Measurements from ENCODE around the gene CYTH3.
"Not testable (repeated sequence)": the region's sequence is repeated elsewhere in the genome, so short reads cannot be mapped to it uniquely, and the experiment has no call there.

The CYTH3 gene

DNA sequence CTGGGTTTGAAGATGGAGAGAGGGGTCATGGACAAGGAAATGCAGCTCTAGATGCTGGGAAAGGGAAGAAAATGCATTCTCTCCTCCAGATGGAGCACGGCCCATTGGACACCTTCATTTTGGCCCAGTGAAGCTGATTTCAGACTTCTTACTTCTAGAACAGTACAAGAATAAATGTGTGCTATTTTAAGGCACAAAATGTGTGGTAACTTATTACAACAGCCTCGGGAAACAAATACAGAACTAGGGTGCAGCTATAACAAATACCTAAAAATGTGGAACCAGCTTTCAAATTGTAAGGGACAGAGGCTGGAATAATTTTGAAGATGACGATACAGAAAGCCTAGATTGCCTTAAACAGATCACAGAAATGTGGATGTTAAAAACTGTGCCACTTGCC, 54.1 kb downstream of the CYTH3 start:
- DNase-seq: no peak
- in situ Hi-C loops (cut with HindIII; ENCODE audit: low pct_ligation_motif_present, low pct_unique_long_range_greater_than_20kb, low sequenced_read_pairs): no loop called here

DNA sequence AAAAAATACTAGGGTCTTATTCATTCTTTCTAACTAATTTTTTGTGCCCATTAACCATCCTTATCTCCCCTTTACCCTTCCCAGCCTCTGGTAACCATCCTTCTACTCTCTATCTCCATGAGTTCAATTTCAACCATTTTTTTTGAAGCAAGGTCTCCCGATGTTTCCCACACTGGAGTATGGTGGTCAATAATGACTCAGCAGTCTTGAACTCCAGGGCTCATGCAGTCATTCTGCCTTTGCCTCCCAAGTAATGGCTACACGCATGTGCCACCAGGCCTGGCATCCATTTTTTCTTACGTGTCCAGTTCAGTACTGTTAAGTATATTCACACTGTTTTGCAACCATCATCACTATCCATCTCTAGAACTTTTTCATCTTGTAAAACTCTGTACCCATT, 60.4 kb downstream of the CYTH3 start:
- in situ Hi-C loops (cut with HindIII; ENCODE audit: low pct_ligation_motif_present, low pct_unique_long_range_greater_than_20kb, low sequenced_read_pairs): no loop called here
- no peak for DNase-seq

DNA sequence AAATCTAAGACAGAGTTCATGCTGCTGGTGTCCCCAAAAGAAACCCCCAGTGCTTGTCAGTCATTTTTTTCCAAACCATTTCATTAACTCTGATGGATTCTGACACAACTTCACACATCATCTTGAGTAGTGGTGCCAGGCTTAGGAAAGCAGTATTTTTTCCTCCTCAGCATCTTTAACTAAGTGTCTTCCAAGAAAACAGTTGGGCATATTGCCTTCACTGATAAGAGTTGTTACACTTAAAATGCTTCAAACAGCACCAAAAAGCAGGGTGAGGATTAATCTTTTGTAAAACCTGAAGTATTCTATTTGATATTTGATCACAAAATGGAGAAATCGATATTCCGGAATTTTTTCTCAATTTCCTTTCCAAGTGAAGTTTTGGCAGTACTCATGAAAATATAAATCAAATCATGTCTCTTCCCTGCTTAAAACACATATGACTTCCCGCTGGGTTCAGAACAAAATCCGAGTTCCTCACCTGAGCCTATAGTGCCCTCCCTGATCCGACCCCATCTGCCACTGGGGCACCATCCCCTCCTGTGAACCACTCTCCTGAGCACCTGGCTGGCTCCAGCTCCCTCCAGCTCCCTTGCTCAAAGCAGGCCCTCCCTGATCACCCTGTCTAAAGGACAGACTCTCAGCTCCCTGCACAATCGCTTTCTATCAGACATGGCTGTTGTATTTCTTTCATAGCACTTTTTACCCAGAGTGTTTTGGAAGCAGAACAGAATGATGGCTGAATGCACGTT, 61.6 kb downstream of the CYTH3 start:
- in situ Hi-C loops (cut with HindIII; ENCODE audit: low pct_ligation_motif_present, low pct_unique_long_range_greater_than_20kb, low sequenced_read_pairs): no loop called here
- no peak for DNase-seq

DNA sequence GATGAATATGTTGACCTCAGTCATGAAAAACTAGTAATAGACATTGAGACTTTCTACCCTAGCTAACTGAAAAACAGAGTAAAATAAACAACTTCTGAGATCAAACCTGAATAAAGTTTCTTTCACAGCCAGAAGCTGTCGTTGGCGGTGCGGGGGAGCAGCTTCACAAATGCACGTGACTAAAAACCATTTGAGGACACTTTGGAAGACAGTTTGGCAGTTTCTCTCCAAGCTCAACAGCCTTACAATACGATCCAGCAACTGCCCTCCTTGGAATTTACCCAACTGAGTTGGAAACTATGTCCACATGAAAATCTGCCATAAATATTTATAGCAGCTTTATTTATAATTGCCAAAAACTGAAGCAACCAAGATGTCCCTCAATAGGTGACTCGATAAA, 63.1 kb downstream of the CYTH3 start:
- in situ Hi-C loops (cut with HindIII; ENCODE audit: low pct_ligation_motif_present, low pct_unique_long_range_greater_than_20kb, low sequenced_read_pairs): loop anchor here (10.0 kb wide), 1 partner anchor 55 kb away; no protein-coding TSS in a partner anchor

DNA sequence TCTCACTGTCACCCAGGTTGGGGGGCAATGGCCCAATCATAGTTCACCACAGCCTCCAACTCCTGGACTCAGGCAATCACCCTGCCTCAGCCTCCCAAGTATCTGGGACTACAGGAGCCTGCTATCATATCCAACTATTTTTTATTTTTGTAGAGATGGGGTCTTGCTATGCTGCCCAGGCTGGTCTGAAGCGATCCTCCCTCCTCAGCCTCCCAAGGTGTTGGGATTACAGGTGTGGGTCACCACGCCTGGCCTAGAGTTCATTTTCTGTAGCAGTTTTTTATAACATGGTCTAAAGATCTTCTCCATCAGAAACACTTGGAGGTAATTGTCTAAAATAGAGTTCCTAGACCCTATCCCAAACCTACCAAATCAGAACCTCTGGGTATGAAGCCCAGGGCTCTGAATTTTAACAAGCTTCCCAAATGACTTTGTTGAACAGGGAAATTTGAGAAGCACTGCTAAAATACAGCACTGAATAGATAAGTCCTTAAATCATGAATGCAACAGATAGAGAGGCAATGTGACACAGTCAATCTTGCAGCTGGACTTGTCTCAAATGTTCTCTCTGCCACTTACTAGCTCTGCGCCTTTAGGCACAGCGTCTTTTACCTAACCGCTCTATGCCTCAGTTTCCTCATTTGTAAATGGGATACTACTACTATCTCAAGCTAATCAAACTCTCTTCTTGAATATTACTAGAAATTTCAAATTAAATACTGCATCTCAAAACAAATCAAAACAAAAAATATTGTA, 63.7 kb downstream of the CYTH3 start:
- no peak for DNase-seq
- in situ Hi-C loops (cut with HindIII; ENCODE audit: low pct_ligation_motif_present, low pct_unique_long_range_greater_than_20kb, low sequenced_read_pairs): loop anchor here (10.0 kb wide), 1 partner anchor 56 kb away; no protein-coding TSS in a partner anchor

More for the DNA sequence above, 63.1 kb downstream of the CYTH3 start:
- no peak for DNase-seq

DNA sequence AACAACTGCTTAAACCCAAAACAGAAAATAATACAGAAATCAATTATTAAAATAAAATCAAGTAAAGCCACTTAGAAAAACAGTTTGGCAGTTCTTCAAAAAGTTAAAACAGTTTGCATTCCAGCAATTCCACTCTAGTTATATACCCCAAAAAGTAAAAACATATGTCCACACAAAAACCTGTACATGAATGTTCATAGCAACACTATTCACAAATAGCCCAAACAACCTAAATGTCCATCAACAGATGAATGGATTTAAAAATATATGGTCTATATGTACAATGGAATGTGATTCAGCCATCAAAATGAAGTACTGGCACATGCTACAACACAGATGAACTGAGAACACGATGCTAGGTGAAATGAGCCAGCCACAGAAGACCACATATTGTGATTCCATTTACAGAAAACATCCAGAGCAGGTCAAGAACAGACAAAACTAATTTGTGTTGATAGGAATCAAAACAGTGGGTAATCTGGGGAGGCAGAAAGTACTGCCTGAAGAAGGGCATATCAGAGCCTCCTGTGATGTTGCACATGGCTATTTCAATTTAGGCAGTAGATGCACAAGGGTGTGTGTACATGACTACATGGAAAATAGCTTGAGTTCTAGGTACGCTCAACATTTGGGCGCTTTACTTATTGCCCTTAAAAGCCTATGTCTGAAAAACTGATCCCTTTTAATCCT, 66.3 kb downstream of the CYTH3 start:
- in situ Hi-C loops (cut with HindIII; ENCODE audit: low pct_ligation_motif_present, low pct_unique_long_range_greater_than_20kb, low sequenced_read_pairs): loop anchor here (10.0 kb wide), 1 partner anchor 59 kb away; no protein-coding TSS in a partner anchor
- no peak for DNase-seq

DNA sequence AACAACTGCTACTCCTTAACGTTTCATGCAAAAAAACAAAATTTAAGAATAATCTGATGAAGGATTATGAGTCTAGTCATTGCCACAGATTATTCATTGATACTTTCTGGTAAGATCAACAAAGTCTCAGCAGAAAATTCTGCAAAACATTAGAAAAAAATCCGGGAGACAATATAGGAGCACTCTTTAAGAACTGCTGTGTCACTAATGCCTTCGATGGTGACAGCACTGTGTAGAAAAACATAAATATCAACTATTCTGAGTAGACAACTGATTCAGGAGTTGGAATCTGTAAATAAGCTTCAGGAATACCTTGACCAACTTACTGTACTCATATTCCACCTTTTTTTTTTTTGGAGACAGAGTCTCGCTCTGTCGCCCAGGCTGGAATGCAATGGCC, 69.0 kb downstream of the CYTH3 start:
- in situ Hi-C loops (cut with HindIII; ENCODE audit: low pct_ligation_motif_present, low pct_unique_long_range_greater_than_20kb, low sequenced_read_pairs): loop anchor here (10.0 kb wide), 1 partner anchor 61 kb away; no protein-coding TSS in a partner anchor
- DNase-seq: no peak

DNA sequence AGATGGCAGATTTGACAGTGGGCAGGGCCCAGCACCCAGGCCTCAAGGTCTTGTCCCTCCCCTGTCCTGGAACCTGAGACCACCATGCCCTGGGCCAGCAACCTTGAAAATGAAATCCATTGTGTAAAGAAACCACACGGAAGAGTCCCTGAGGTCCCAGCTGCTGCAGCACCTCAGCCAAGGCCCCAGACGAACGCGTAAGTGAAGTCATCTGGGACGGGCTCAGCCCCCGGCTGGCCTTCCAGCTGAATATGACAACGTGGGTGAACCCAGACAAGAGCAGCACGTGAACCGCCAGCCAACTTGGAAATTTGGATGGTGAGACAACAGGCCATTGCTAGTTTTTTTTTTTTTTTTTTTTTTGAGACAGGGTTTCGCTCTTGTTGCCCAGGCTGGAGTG, 70.3 kb downstream of the CYTH3 start:
- in situ Hi-C loops (cut with HindIII; ENCODE audit: low pct_ligation_motif_present, low pct_unique_long_range_greater_than_20kb, low sequenced_read_pairs): loop anchor here (10.0 kb wide), 1 partner anchor 63 kb away; no protein-coding TSS in a partner anchor
- no peak for DNase-seq

DNA sequence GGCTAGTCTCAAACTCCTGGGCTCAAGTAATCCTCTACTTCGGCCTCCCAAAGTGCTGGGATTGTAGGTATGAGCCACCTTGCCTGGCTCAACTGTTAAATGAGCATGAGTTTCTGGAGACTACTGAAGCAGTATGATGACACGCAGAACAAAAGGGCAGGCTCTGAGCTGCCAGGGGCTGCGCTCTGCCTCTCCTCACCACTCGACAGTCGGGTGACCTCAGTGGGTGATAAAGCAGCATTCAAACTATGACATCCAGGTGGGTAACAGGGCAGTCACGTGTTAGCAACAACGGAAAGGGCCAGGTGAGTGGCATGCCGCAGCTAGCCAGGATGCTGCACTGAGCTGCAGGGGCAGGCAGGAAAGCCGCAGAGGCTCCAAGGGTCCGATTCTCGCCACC, 71.5 kb downstream of the CYTH3 start:
- DNase-seq: no peak
- in situ Hi-C loops (cut with HindIII; ENCODE audit: low pct_ligation_motif_present, low pct_unique_long_range_greater_than_20kb, low sequenced_read_pairs): loop anchor here (10.0 kb wide), 1 partner anchor 64 kb away; no protein-coding TSS in a partner anchor

DNA sequence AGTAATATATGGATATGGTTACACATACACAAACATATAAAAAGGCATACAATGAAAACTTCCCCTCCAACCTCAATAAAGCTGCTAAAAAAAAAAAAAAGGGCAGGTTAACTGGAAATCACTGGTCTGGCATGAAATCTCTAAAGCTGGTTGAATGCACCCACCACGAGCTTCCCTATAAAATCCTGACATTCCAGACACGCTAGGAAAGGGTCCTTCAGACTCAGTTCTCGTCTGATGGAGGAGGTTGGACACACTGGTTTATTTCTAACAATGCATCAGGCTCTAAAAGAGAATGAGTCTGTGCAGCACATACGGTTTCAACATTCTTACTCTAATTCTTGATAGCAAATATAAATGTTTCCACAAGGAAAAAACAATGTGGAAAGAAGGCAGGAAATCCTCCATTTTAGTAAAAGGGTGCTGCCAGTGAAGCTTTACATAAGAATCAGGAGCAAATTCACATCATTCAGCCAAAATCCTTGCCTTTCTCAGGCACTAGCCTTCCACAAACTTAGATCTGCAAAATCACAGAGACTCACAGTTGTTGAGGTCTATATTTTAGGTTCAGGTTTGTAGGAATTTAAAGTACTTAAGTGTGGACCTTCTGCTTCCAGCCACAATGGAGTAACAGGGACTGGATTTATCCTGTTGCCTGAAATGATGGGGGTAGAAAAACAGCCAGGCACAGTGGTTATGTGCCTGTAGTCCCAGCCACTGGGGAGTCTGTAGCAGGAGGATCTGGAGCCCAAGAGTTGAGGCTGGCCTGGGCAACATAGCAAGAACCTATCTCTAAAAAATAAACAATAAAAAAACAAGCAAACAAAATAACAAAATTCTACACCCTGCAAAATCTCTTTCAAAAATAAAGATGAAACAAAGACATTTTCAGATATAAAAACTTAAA, 73.5 kb downstream of the CYTH3 start:
- no peak for DNase-seq
- in situ Hi-C loops (cut with HindIII; ENCODE audit: low pct_ligation_motif_present, low pct_unique_long_range_greater_than_20kb, low sequenced_read_pairs): no loop called here

DNA sequence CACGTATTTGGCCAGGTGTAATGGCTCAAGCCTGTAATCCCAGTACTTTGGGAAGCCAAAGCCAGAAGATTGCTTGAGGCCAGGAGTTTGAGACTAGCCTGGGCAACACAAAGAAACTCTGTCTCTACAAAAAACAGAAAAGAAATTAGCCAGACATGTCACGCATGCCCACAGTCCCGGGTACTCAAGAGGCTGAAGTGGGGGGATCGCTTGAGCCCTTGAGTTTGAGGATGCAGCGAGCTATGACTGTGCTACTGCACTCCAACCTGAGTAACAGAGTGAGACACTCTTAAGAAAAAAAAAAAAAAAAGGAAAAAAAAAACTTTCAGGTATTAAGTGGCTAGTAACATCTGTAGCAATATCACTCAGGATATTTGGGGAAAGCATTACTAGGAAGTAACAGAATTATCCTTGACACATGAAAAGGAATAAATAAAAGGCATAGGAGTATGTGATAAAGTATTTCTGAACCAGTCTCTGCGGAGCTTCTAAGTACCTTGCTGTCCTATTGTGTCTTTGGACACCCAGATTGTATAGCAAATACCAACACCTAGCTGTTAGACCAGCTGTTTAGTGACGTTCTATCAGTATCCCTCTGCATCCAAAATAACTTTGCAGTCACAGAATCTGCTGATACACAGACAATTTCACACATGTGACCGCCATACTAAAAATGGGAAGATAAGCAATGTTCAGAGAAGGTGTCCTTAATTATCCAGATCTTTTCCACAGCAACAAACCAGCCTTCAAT, 74.4 kb downstream of the CYTH3 start:
- DNase-seq: no peak
- in situ Hi-C loops (cut with HindIII; ENCODE audit: low pct_ligation_motif_present, low pct_unique_long_range_greater_than_20kb, low sequenced_read_pairs): no loop called here

DNA sequence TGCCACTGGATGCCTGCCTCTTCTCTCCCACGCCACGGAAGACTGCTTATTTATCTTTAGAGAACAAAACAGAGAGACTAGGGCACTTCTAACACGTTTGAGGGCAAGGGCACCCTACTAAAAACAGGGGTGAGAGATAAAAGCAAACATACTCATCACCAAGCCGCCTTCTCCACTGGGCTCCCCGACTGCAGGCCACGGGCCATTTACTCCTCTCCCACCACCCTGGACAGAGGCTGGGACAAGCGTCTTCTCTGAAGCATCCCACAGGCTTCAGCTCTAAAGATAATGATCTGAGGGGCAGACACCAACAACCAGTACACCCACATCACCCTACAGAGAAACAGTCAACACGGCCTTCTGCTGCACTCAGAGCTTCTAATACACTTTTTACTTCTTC, 78.7 kb downstream of the CYTH3 start:
- DNase-seq: no peak
- in situ Hi-C loops (cut with HindIII; ENCODE audit: low pct_ligation_motif_present, low pct_unique_long_range_greater_than_20kb, low sequenced_read_pairs): no loop called here

DNA sequence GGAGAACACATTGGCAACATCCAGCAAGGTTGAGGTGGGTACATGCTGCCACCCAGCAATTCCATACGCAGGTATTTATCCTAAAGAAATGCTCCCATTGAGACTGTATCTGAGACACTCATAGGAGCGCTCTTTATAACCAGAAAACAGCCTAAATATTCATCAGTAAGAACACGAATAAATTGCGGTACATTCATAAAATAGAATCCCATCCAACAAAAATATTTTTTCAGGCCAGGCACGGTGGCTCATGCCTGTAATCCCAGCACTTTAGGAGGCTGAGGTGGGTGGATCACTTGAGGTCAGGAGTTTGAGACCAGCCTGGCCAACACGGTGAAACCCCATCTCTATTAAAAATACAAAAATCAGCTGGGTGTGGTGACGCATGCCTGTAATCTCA, 81.9 kb downstream of the CYTH3 start:
- DNase-seq; in situ Hi-C loops (cut with HindIII; ENCODE audit: low pct_ligation_motif_present, low pct_unique_long_range_greater_than_20kb, low sequenced_read_pairs): not testable (repeated sequence)

DNA sequence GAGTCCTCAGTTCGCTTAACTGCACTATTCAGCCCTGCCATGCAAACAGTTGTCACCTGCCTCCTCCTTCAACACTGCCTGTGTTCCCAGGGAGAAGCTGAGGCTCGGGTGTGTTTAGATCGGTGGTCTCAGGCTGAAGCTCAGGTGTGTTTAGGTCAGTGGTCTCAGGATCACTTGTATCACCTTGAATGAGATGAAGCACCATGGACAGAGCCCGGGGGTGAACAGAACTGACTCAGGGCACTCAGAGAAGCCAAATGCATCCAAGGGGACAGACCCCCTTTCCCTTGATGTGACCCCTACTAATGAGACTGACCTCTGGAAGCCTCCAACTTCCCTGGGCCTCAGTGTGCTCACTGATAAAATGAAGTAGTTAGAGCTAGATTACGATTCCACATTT, 84.0 kb downstream of the CYTH3 start:
- in situ Hi-C loops (cut with HindIII; ENCODE audit: low pct_ligation_motif_present, low pct_unique_long_range_greater_than_20kb, low sequenced_read_pairs): no loop called here
- no peak for DNase-seq

DNA sequence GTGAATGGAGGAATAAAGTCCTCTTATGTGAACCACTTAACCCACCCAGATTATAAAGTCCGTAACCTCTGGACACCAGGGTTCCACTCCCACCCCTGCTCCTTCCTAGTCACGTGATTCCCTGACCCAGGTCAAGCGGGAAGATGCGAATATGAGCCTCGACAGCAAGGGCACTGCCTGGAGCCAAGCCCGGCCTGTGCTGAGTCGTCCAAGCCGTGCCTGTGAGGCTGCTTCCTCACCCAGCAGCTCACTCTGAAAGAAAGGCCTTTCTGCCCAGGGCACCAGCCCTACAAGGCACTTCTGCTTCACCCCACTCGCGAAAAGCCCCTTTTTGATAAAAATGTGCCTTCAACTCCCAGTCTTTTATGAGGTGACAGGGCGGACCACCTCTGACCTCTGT, 85.8 kb downstream of the CYTH3 start:
- DNase-seq: no peak
- in situ Hi-C loops (cut with HindIII; ENCODE audit: low pct_ligation_motif_present, low pct_unique_long_range_greater_than_20kb, low sequenced_read_pairs): no loop called here

DNA sequence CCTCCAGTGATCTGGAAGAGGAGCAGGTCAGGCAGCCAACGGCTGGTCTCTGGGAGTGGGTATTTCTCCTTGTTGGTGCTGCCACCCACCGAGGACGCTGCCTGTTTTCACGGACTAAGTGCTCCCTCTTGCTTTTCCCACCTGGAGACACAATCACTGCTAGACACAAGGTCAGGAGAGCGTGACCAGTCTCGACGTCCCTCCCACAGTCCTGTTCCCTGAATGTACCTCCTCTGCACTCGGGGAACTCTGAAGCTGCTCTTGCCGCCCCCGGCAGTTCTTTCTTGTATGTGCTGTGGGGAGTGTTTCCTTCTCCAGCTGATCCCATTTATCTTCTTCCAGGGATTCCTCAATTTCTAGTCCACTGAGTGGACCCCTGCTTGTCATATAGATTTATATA, 89.4 kb downstream of the CYTH3 start:
- no peak for DNase-seq
- in situ Hi-C loops (cut with HindIII; ENCODE audit: low pct_ligation_motif_present, low pct_unique_long_range_greater_than_20kb, low sequenced_read_pairs): no loop called here

DNA sequence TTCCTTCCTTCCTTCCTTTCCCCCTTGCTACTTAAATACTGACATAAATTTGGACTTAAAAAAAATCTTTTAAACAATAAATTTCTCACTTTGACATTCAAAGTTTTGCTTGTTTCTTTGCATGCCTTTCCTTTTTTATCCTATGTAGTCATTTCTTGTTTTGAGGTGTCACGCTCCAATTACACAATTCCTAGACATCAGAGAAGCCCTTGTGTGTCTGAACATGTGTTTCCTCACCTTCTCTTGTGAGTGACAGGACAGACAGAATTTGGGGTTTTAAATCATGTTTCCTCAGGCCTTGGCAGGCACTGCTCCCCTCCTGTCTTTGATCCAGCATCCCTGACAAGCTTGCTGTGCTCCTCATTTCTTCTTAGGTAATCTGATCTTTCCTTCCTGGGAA, 91.3 kb downstream of the CYTH3 start:
- in situ Hi-C loops (cut with HindIII; ENCODE audit: low pct_ligation_motif_present, low pct_unique_long_range_greater_than_20kb, low sequenced_read_pairs): no loop called here

DNA sequence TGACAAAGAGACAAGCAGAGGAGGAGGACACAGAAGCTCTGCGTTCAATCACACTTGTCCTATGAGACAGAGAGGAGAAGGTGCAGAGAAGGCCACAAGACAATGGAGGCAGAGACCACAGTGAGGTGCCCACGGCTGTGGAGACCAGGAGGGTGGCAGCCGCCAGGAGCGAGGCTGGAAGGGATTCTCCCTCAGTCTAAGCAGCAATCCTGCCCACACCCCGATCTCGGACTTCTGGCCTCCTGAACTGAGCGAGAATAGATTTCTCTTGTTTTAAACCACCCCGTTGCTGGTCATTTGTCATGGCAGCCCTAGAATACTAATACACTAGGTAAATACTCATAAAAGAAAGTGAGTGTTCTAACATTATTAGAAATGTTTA, 92.1 kb downstream of the CYTH3 start:
- DNase-seq: no peak
- in situ Hi-C loops (cut with HindIII; ENCODE audit: low pct_ligation_motif_present, low pct_unique_long_range_greater_than_20kb, low sequenced_read_pairs): no loop called here

More for the DNA sequence above, 91.3 kb downstream of the CYTH3 start:
- no peak for DNase-seq
